HG02642 (cell line): ENCODE data around the gene CTSA.
A peak's percentile ranks its signal among the peaks of the same experiment; 100 is the strongest.
"Not testable (repeated sequence)": the region's sequence is repeated elsewhere in the genome, so short reads cannot be mapped to it uniquely, and the experiment has no call there.

Experiments
- ATAC-seq: cut with Tn5 transposase; IDR thresholded peaks from one replicate; pipeline ENCODE4 v1.9.1; 2021; ENCODE audit warnings: mild to moderate bottlenecking; ENCODE audit not compliant: unreplicated experiment, poor library complexity

CTSA gene

DNA sequence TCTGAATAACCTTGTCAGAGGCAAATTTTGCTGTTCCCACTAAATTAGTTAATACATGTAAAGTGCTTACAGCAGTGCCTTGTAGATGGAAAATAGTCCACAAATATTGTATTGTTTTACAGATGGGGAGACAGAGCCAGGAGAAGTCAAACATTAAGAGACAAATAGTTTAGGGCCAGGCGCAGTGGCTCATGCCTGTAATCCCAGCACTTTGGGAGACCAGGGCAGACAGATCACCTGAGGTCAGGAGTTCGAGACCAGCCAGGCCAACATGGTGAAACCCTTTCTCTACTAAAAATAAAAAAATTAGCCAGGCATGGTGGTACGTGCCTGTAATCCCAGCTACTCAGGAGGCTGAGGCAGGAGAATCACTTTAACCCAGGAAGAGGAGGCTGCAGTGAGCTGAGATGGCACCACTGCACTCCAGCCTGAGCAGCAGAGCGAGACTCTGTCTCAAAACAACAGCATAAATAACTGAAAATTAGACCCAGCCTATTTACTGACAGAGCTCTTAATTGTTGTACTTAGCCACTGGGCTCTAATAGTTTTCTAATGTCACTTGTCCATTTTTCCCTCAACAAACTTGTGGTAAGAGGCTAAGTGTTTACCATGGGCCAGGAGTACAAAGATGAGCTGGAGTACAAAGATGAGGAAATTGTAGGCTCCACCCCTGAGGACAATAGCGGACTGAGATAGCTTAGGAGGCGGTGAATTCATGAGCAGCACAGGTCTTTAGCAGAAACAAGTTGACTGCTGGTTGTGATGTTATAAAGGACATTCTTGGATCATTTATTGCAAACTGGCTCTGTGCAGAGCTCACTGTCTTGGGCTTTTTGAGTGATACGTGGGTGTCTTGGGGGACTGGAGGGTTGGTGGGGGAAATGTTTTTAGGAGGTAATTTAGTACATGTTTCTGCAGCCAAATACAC lies 27.3 kb upstream of the CTSA start:
- no peak for ATAC-seq

DNA sequence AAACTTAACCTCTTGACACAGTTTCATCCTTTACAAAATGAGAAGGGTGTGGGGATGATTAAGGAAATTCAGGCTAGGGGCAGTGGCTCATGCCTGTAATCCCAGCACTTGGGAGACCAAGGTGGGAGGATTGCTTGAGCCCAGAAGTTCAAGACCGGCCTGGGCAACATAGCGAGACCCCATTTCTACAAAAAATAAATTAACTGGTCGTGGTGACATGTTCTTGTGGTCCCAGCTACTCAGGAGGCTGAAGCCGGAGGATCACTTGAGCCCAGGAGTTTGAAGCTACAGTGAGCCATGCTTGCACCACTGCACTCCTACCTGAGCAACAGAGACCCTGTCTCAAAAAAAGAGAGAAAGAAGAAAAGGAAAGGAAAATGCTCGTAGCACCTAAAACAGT lies 24.7 kb upstream of the CTSA start:
- ATAC-seq, result no peak

DNA sequence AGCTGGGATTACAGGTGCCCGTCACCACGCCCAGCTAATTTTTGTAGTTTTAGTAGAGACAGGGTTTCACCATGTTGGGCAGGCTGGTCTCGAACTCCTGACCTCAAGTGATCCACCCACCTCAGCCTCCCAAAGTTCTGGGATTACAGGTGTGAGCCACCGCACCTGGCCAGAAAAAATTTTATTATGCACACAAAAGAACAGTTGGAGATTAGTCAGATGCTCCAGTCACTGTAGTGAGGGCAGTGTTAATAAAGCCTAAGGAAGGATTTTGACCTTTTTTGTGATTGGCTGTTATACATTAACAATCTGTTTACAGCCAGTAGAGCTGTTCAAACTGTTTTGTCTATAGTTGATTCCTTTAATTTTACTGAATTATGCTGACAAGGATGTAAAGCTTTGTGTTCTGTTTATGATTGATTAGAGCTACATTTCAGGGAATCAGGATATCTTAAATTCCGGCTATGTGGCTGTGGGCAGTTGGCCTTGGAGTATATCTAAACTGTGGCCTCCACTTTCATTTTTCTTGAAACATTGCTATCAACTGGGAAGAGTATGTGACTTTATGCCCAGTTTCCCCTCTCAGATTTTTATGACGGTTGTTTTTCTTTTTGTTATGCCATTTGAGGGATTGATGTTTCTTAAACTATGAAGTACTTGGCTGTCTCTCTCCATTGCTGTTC lies 23.9 kb upstream of the CTSA start:
- no peak for ATAC-seq

DNA sequence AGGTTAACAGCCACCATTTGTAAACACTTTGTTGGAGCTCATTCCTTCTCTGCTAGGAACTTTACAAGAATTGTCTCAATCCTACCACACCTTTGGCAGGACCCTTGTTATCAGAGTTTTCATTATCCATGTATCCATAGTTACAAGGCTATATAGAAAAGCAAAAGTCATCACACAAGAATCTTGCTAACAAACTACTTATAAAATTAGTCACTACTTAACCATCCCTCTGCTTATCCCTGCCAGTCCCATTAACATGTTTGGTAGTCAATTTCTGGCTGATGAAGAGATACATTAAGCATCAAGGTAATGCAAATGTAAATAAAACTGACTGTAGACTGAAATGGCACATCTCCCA lies 23.3 kb upstream of the CTSA start:
- ATAC-seq, result no peak

DNA sequence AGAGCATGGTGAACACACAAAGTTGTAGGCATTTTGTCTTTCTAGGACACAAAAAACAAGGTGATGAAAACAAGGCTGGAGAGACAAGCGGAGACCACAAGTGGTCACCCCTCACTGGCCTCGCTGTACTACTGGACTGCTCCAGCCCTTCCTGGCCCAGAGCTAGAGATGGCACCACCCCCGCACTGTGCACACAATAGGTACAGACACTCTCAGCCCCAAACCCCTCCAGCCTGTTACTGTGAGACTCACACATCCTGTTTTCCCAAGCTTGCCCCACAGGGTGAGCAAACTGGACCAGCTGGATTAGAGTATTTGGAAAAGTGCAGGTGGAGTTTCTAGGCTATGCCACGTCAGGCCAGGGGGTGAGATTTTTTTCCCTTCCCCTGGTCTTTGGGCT lies 18.5 kb upstream of the CTSA start:
- ATAC-seq, result no peak

DNA sequence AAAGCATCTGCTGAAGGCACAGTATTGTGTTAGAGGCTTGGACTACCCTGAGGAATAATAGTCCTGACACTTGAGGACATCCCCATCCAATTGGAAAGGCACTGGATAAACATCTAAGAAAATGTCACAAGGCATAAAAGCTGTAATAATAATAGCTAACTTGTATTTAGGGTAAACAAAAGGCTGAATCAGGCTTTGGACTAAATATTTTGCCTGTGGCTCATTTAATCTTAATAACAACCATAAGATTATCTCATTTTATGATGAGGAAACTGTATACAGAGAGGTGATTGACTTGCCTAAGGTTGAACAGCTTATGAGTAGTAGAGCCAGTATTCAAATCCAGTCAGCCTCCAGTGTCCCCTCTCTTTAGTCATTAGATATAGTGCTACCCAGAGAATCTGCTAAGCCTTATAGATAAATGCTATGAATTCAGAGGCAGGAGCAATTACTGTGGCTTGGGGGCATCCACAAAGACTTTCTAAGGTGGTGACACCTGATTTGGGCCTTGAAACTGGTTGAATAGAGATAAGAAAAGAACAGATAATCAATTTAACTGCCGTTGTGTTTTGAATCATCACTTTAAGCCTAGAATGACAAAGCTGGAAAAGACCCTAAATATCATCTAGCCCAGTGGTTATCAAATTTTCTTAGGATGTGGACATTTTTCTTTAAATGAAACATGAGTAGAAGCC lies 17.6 kb upstream of the CTSA start:
- ATAC-seq, result no peak

DNA sequence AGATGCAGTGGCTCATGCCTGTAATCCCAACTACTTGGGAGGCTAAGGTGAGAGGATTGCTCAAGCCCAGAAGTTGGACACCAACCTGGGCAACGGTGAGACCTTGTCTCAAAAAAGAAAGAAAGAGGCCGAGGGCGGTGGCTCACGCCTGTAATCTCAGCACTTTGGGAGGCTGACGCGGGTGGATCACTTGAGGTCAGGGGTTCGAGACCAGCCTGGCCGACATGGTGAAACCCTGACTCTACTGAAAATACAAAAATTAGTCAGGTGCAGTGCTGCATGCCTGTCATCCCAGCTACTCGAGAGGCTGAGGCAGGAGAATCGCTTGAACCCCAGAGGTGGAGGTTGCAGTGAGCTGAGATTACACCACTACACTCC lies 17.0 kb upstream of the CTSA start:
- not testable (repeated sequence) for ATAC-seq

DNA sequence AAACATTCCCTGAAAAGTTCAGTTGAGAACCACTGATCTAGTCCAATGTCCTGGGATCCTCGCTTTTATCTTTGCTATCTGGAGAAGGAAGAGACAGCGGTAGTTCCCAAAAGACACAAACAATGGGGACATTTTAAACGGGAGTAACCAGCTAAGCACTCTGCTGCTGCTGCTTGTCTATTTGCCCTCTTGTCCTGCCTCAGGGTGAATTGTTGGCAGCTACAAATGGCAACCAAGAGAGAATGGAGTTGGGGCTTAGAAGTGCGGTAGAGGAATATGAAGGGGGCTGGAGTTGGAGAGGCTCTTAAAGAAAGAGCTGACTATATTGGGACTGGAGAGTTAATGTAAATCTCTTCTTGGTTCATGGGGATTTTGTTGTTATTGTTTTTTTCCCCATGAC lies 16.6 kb upstream of the CTSA start:
- ATAC-seq, result no peak

DNA sequence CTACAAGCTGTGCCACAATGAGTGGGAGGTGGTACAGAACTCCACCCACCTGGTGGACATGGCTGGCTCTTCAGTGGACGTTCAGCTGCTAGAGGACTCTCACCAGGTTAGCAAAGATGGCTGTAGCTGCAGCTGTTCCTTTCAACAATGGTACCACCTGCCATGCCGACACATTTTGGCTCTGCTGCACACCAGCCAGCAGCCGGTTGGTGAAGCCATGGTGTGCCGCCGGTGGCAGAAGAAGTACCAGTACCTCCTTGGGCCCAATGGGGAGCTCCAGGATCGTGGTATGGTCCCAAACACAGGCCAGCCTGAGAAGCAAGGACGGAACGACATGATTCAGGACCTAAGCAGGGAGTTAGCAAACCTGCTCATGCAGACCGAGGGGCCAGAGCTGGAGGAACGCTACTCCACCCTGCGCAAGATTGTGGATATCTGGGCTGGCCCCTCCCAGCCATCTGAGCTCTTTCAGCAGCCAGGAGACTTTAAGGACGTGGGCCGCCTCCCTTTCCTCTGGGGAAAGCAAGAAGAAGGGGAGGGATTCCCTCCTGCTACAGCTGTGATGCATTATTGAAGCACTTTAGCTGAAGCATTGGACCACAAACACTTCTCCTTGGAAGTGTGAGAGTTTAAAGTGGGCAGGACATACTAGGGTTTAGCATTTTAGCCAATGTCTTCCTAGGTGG lies 12.9 kb upstream of the CTSA start:
- no peak for ATAC-seq

DNA sequence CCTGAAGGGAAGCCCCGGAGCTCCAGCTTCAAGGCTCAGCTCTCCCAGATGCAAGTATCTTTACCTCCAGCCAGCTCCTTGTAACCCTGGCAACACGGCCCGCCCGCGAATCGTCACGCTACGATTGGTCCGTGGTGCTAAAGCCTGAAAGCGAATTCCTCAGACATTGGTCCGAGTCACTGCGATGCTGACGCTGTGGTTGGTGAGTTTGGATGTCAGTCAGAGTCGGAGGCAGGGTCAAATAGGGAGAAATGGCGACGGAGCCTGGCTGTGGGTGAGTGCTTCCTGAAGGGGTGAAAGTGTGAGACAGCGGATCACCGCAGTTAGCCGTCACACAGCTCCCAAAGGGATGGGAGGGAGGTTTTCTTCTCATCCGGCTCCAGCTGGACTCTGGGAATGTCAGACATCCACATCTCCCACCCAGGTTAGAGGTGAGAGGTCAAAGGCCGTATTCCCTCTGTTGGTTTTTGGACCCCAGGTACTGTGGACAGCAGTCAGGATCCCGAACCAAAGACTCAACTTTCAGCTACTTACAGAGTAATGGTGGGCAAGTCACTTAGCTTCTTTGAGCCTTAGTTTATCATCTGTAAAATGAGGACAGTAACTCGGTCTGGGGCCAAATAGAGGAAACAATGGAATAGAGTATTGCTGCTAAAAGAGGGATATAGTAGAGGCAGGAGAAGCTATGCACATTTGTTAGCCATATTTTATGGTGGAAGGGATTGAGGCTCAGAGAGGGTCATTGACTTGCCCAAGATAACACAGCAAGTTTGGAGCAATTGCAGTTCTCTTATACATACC lies 9.9 kb upstream of the CTSA start, which contains the start of gene ZSWIM1:
TSS of gene ZSWIM1 (plus strand) at position 240 of the 801 bp plus-strand sequence. CDS start 1,366 bp downstream, outside the sequence.
- peak; percentile 98 for ATAC-seq

DNA sequence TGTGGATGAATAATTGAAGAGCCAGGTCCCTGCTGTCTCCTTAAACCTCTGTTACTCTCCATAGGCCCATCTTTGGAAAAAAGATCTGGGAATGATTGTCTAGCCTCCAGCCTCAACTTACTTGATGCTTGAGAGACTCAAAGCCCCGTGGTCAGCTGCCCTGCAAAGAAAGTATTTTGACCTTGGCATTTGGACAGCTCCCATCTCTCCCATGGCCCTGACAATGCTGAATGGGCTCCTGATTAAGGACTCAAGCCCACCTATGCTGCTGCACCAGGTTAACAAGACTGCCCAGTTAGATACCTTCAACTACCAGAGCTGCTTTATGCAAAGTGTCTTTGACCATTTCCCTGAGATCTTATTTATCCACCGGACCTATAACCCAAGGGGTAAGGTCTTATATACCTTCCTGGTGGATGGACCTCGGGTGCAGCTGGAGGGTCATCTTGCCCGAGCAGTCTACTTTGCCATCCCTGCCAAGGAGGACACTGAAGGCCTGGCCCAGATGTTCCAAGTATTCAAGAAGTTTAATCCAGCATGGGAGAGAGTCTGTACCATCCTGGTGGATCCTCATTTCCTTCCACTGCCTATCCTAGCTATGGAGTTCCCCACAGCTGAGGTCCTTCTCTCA lies 8.6 kb upstream of the CTSA start:
- no peak for ATAC-seq

DNA sequence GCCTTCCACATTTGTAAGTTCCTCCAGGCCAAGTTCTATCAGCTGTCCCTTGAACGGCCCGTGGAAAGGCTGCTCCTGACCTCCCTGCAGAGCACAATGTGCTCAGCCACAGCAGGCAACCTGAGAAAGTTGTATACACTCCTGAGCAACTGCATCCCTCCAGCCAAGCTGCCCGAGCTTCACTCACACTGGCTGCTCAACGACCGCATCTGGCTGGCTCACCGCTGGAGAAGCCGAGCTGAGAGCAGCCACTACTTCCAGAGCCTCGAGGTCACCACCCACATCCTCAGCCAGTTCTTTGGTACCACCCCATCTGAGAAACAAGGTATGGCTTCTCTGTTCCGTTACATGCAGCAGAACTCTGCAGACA lies 8.1 kb upstream of the CTSA start:
- no peak for ATAC-seq

DNA sequence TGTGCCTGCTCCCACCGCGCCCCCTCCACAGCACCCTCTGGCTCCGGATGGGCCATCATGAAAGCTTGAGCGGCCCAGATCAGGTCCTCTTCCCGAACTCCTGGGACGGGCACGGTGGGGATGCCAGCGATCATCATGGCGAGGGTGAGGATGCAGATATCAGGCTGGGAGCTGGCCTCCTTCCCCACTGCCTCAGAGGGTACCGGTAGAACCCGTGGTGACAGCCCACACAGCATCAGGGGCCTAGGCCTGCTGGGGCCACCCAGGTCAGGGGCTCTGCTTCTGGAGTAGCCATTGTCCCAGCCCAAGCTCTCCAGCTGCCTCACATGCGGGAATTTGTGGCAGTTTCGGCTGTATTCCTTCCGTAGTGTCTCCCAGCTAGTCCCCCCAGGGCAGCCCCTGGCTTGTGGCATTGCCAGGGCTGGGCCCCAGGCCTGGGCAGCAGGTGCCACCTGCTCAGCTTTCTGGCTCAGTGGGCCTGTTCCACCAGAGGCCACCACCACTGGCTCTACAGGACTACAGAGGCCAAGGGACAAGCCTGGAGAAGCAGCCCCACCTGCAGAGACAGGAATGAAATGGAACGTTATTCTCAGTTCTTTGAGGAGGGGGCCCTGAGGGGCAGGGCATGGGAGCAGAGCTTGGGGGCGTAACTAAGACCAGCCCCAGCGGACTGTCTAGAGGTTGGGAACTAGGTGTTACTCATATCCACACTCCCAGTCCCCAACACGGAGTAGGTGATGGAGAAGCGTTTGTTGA lies 4.4 kb upstream of the CTSA start:
- no peak for ATAC-seq

DNA sequence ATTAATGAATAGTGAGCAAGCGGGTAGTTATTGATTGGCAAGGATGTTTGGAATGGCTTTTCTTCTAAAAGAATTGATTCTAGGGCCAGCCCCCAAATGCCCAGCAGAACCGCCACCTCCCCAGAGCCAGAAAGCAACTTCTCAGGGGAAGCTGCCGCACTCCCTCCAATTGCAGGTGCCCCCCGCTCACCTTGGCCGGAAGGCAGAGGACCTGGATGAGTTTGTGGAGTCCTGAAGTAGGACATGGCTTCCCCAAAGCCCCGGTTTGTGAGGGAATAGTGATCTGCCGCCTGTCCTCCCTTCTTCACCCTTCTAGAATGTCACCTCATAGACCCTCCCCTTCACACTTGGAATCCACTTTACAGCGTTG lies 3.8 kb upstream of the CTSA start, which contains the start of gene SPATA25:
TSS of gene SPATA25 (minus strand) at position 277 of the 370 bp plus-strand sequence. CDS start at position 245, 32 bp downstream.
- ATAC-seq, result no peak

DNA sequence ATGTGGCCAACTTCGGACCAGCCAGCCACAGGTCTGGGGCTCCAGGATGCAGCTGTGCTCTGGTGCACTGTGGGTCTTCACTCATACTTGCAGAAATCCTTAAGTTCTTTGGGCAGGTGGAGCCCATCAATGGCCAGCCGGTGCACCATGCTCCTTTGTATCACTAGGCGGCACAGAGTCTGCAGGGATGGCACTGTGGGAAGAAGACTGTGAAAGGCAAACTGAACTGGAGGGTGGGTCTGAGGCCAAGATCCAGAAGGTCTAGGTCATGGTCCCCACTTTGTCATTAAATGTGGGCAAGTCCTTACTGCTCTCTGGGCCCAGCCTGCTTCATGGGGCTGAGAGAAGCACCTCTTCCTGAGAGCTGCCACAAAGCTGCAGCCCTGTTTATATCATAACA lies 2.5 kb upstream of the CTSA start:
- ATAC-seq, result no peak

DNA sequence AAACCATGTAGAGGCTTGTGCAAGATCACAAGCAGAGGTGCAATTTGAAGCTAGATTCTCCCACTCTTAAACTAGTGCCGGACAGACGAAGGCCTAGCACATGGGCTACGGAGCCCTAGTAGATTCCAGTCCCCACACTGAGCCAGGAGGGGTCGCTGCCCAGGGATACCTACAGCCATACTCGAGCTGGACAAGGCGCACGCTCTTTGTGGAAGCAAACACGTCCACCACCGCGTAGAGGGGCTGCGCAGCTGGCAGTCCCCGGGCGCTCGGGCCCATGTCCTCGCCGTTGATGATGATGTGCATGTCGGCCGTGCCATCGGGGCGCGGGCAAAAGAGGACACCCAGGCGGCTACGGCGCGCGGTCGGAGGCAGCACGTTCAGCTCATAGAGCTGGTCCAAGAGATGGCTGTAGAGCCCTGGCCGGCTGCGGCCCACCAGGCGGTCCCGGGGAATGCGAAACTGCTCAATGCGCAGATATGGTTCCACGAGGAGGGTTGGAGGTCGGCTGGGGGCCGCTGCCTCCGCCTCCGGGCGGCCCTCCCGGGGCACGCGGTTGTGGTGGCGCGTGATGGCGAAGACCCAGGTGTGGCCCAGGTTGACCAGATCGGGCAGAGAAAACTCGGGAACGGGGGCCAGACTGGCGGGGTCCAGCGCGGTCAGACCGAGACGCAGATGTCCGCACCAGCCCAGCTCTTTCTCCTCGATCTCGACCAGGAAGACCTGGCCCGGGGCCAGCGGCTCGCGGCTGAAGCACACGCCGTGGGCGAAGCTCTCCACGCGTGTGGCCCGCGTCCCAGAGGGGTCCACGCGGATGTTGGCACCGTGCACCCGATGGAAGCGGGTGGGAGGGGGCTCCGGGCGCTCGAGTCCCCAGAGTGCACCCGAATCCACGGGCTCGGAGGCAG lies 804 bp upstream of the CTSA start:
- peak; percentile 27 for ATAC-seq

DNA sequence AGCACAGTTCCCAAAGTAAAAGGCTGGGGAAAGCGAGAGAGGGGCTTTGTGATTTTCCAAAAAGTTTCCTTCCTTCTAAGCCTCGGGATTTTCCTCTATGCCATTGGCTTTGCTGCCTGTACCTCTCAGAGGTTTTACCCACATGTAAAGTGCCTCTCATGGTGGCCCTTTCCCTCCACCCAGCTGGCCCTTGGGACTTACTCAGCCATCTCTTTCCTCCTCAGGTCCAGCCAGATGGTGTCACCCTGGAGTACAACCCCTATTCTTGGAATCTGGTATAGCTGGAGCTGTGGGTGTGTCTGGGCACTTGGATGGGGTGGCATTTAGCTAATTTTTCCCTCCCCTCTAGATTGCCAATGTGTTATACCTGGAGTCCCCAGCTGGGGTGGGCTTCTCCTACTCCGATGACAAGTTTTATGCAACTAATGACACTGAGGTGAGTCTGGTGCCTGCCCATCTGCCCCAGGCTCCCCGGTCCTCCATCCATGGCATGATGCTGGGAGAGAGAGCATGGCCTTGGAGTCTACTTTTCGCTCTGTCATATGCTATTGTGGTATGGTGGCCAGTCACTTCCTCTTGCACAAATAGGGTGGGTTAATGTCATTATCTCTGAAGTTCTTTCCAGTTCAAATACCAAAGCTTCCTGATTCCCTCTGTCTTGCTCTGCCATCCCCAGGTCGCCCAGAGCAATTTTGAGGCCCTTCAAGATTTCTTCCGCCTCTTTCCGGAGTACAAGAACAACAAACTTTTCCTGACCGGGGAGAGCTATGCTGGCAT lies 1.1 kb downstream of the CTSA start:
- ATAC-seq, result no peak
